ENCODE data around the gene PPA2.
"Not testable (repeated sequence)": the region's sequence is repeated elsewhere in the genome, so short reads cannot be mapped to it uniquely, and the experiment has no call there.

PPA2 gene

GRCh38 chr4:105458541-105458940 lies 15.3 kb downstream of the PPA2 start:
- not testable (repeated sequence) for DNase-seq

- DNase-seq, result no peak
These were observed 15.9 kb downstream of the PPA2 start for GRCh38 chr4:105458001-105458400.

- no peak for DNase-seq
These were observed 17.9 kb downstream of the PPA2 start for GRCh38 chr4:105455998-105456397.

- DNase-seq, result no peak
These were observed 18.7 kb downstream of the PPA2 start for GRCh38 chr4:105455182-105455581.

- DNase-seq, result no peak
These were observed 20.2 kb downstream of the PPA2 start for GRCh38 chr4:105453550-105454205.

- no peak for DNase-seq
These were observed 22.5 kb downstream of the PPA2 start for GRCh38 chr4:105451346-105451745.

- DNase-seq, result no peak
These were observed 33.0 kb downstream of the PPA2 start for GRCh38 chr4:105440890-105441289.

- DNase-seq, result no peak
These were observed 36.2 kb downstream of the PPA2 start for GRCh38 chr4:105437637-105438036.

GRCh38 chr4:105436414-105436813 lies 37.4 kb downstream of the PPA2 start:
- no peak for DNase-seq

GRCh38 chr4:105434940-105435339 lies 38.9 kb downstream of the PPA2 start:
- no peak for DNase-seq

GRCh38 chr4:105433421-105433820 lies 40.4 kb downstream of the PPA2 start:
- DNase-seq, result no peak

GRCh38 chr4:105432438-105432837 lies 41.4 kb downstream of the PPA2 start:
- DNase-seq, result no peak

GRCh38 chr4:105430811-105431210 lies 43.1 kb downstream of the PPA2 start:
- DNase-seq, result no peak

GRCh38 chr4:105426187-105426897 lies 47.5 kb downstream of the PPA2 start:
- DNase-seq, result no peak

- DNase-seq, result no peak
These were observed 51.5 kb downstream of the PPA2 start for GRCh38 chr4:105422207-105422920.

- no peak for DNase-seq
These were observed 56.2 kb downstream of the PPA2 start for GRCh38 chr4:105417624-105418023.

GRCh38 chr4:105415281-105415744 lies 58.5 kb downstream of the PPA2 start:
- DNase-seq, result no peak

- DNase-seq, result no peak
These were observed 59.5 kb downstream of the PPA2 start for GRCh38 chr4:105414316-105414715.

- DNase-seq, result not testable (repeated sequence)
These were observed 64.7 kb downstream of the PPA2 start for GRCh38 chr4:105409135-105409534.

GRCh38 chr4:105400901-105401677 lies 72.8 kb downstream of the PPA2 start:
- no peak for DNase-seq

GRCh38 chr4:105399532-105400161 lies 74.2 kb downstream of the PPA2 start:
- DNase-seq, result peak; percentile 10

- DNase-seq, result no peak
These were observed 81.0 kb downstream of the PPA2 start for GRCh38 chr4:105392858-105393257.

GRCh38 chr4:105389167-105389566 lies 84.7 kb downstream of the PPA2 start:
- DNase-seq, result no peak

Measured in hematopoietic multipotent progenitor cell treated with erythropoietin and hydrocortisone succinate and interleukin-3 and kit ligand, for 8 days (in vitro differentiated cells).